ENCODE measurements around the gene CHIC1.

The CHIC1 gene

DNA sequence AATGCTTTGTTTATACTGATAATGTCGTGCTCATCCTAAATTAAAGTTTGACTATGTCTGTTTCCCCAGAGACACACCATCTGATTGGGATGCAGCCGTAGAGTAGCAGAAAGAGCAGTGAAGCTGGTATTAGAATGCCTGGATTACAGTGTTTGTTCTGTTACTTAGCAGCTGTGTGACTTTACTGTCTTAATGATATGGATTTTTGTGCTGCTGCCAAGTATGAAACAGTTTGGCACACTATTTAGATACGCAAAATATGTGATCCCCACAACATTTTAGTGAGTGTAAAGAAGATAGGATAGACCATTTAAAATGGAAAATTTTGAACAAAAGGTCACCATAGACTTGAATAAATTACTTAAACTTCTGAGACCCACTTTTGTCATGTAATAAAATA, 1.2 kb upstream of the CHIC1 start (continued):
- TF ChIP-seq RARB (CRISPR knock-in tag; IDR thresholded peaks at IDR 0.05) (no peak), OSR1 (CRISPR knock-in tag; IDR thresholded peaks at IDR 0.05) (no peak)

DNA sequence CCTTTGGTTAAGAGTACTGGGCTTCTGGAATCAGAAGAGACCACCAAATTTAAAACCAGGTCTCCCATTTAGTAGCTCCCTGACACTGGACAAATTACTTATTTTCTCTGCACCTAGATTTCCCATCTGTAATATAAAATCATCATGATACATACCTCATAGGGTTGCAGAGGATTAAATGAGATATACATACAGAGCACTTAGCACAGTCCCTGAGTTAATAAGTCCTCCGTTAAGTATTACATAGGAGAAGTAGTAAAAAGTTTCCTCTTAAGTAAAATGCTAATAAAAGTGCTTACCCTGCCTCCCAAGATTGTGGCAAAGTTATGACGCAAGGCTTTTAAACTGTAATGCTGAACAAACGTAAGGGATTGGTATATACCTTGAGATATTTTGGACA, 539 bp upstream of the CHIC1 start:
- peak; percentile 20 for ATAC-seq

DNA sequence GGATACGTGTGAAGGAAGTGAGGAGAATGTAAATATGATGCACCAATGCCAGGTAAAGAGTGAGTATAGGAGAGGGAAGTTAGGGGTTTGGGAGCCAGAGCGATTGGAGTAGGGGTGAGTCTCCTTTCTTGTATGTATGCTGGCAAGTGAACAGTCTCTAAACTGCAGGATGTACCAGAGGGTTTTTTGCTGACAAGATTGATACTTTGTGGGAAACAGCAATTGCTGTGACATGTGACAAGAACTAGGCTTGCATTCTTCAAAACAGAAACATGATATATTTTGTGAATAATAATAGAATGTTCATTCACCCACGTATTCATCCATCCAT, 706 bp downstream of the CHIC1 start:
- TF ChIP-seq, protein P1, sequence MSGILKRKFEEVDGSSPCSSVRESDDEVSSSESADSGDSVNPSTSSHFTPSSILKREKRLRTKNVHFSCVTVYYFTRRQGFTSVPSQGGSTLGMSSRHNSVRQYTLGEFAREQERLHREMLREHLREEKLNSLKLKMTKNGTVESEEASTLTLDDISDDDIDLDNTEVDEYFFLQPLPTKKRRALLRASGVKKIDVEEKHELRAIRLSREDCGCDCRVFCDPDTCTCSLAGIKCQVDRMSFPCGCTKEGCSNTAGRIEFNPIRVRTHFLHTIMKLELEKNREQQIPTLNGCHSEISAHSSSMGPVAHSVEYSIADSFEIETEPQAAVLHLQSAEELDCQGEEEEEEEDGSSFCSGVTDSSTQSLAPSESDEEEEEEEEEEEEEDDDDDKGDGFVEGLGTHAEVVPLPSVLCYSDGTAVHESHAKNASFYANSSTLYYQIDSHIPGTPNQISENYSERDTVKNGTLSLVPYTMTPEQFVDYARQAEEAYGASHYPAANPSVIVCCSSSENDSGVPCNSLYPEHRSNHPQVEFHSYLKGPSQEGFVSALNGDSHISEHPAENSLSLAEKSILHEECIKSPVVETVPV (CRISPR knock-in tag; IDR thresholded peaks at IDR 0.05) = no peak
- TF ChIP-seq ZFP30 (CRISPR knock-in tag; IDR thresholded peaks at IDR 0.05) (no peak), ESRRG (CRISPR knock-in tag; IDR thresholded peaks at IDR 0.05) (no peak), CSDC2 (CRISPR knock-in tag; IDR thresholded peaks at IDR 0.05) (no peak), ISL1 (CRISPR knock-in tag; IDR thresholded peaks at IDR 0.05) (no peak), SNAI2 (CRISPR knock-in tag; IDR thresholded peaks at IDR 0.05) (no peak), TCF4 (CRISPR knock-in tag; IDR thresholded peaks at IDR 0.05; ENCODE audit: borderline replicate concordance) (no peak), ZC3H10 (CRISPR knock-in tag; IDR thresholded peaks at IDR 0.05) (no peak), BACH2 (CRISPR knock-in tag; IDR thresholded peaks at IDR 0.05; ENCODE audit: borderline replicate concordance) (no peak), RARB (CRISPR knock-in tag; IDR thresholded peaks at IDR 0.05) (no peak), ARNTL (CRISPR knock-in tag; IDR thresholded peaks at IDR 0.05; ENCODE audit: borderline replicate concordance, low read depth) (no peak), ZNF565 (CRISPR knock-in tag; conservative IDR thresholded peaks at IDR 0.05; ENCODE audit: low read depth) (no peak), OSR1 (CRISPR knock-in tag; IDR thresholded peaks at IDR 0.05) (no peak), PPARA (CRISPR knock-in tag; IDR thresholded peaks at IDR 0.05; ENCODE audit: borderline replicate concordance) (no peak)
- TF ChIP-seq, protein P2, sequence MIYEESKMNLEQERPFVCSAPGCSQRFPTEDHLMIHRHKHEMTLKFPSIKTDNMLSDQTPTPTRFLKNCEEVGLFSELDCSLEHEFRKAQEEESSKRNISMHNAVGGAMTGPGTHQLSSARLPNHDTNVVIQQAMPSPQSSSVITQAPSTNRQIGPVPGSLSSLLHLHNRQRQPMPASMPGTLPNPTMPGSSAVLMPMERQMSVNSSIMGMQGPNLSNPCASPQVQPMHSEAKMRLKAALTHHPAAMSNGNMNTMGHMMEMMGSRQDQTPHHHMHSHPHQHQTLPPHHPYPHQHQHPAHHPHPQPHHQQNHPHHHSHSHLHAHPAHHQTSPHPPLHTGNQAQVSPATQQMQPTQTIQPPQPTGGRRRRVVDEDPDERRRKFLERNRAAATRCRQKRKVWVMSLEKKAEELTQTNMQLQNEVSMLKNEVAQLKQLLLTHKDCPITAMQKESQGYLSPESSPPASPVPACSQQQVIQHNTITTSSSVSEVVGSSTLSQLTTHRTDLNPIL (CRISPR knock-in tag; IDR thresholded peaks at IDR 0.05; ENCODE audit: low read depth) = no peak
- TF ChIP-seq, protein P3, sequence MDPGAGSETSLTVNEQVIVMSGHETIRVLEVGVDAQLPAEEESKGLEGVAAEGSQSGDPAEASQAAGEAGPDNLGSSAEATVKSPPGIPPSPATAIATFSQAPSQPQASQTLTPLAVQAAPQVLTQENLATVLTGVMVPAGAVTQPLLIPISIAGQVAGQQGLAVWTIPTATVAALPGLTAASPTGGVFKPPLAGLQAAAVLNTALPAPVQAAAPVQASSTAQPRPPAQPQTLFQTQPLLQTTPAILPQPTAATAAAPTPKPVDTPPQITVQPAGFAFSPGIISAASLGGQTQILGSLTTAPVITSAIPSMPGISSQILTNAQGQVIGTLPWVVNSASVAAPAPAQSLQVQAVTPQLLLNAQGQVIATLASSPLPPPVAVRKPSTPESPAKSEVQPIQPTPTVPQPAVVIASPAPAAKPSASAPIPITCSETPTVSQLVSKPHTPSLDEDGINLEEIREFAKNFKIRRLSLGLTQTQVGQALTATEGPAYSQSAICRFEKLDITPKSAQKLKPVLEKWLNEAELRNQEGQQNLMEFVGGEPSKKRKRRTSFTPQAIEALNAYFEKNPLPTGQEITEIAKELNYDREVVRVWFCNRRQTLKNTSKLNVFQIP (CRISPR knock-in tag; IDR thresholded peaks at IDR 0.05; ENCODE audit: borderline replicate concordance, low read depth) = no peak
- peak; percentile 72 for ATAC-seq

More for the DNA sequence above, 539 bp upstream of the CHIC1 start:
- TF ChIP-seq TOX (CRISPR knock-in tag; IDR thresholded peaks at IDR 0.05; ENCODE audit: borderline replicate concordance) = no peak
- TF ChIP-seq ZNF8 (CRISPR knock-in tag; IDR thresholded peaks at IDR 0.05) = no peak
- TF ChIP-seq BACH2 (CRISPR knock-in tag; IDR thresholded peaks at IDR 0.05; ENCODE audit: borderline replicate concordance) = no peak
- TF ChIP-seq ZNF70 (CRISPR knock-in tag; IDR thresholded peaks at IDR 0.05) = no peak
- no peak for TF ChIP-seq CSDC2 (CRISPR knock-in tag; IDR thresholded peaks at IDR 0.05)
- TF ChIP-seq RARB (CRISPR knock-in tag; IDR thresholded peaks at IDR 0.05) = no peak
- TF ChIP-seq, protein P3 (CRISPR knock-in tag; IDR thresholded peaks at IDR 0.05; ENCODE audit: borderline replicate concordance, low read depth) = no peak
- no peak for TF ChIP-seq ZC3H10 (CRISPR knock-in tag; IDR thresholded peaks at IDR 0.05)
- no peak for TF ChIP-seq GLIS3 (CRISPR knock-in tag; IDR thresholded peaks at IDR 0.05)
- TF ChIP-seq ESRRG (CRISPR knock-in tag; IDR thresholded peaks at IDR 0.05) = no peak

DNA sequence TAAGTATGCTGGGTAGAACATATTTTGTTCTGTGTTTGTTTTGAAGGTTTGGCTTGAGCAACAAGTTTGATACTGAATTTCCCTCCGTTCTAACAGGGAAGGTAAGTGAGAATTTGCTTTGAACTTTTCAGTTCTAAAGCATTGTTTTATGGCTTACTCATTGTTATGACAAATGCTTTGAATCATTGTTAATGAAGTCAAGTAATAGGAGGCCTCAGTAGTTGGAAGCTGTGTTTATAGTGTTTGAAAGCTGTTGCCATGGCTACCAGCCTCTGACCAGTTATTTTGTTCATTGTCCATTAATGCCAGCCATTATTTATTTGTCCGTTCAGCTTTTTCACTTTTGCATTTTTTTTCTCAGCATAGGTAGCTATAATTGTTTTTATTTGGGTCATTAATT, 14.4 kb downstream of the CHIC1 start:
- ATAC-seq = peak; percentile 89
- TF ChIP-seq, protein P3 (CRISPR knock-in tag; IDR thresholded peaks at IDR 0.05; ENCODE audit: borderline replicate concordance, low read depth) = no peak
- peak; percentile 31; the same call in 1 of the 2 replicates for TF ChIP-seq ISL1 (CRISPR knock-in tag; IDR thresholded peaks at IDR 0.05)
- no peak for TF ChIP-seq TCF4 (CRISPR knock-in tag; IDR thresholded peaks at IDR 0.05; ENCODE audit: borderline replicate concordance)
- no peak for TF ChIP-seq ZNF8 (CRISPR knock-in tag; IDR thresholded peaks at IDR 0.05)

All from SK-N-SH treated with all-trans-retinoic acid at 6 μM for 48 hours (cell line).